GM12878 (cell line): ENCODE measurements around the gene SLC25A3. TPM values are rescaled to one million over a fixed set of nuclear protein-coding genes. Genes with fewer than 3 reads are reported as not detected.
A peak's percentile ranks its signal among the peaks of the same experiment; 100 is the strongest.

Source experiments
- ATAC-seq: fragments of 200-7000 bp; cut with Tn5 transposase; 3 replicates; pipeline ENCODE4 v1.9.1; 2020; ENCODE audit warnings: mild to moderate bottlenecking, moderate library complexity
- BruUV-seq: library from RNA; stranded (reverse); fragments of 400-500 nt; replicated peaks from 2 replicates; lab custom pipeline; 2021; lab: Mats Ljungman, UMichigan
- CTCF ChIA-PET: fragments of 300-600 bp; sonication (Branson Sonifier 250); formaldehyde crosslinking; extraction: SDS; loops from one replicate; lab custom pipeline; 2021; ENCODE audit warnings: inconsistent platforms; lab: Yijun Ruan, JAX
- POLR2A ChIA-PET: fragments of 350-600 bp; formaldehyde crosslinking; extraction: SDS; loops from one replicate; lab custom pipeline; 2021; ENCODE audit warnings: inconsistent platforms; lab: Charles Lee
- RAD21 ChIA-PET: fragments of 300-600 bp; sonication (Branson Sonifier 250); formaldehyde crosslinking; loops from one replicate; lab custom pipeline; 2023; ENCODE audit warnings: antibody characterized with exemption; ENCODE audit not compliant: unreplicated experiment; lab: Charles Lee
- SMC1A ChIA-PET: fragments of 300-600 bp; sonication (Branson Sonifier 250); formaldehyde crosslinking; loops from one replicate; lab custom pipeline; 2023; ENCODE audit not compliant: unreplicated experiment, uncharacterized antibody; lab: Charles Lee
- DNase-seq: peaks from one replicate; pipeline ENCODE4 v3.0.0-alpha.2; 2011; ENCODE audit warnings: low read depth, low spot score
- FAIRE-seq: peaks from 3 replicates; lab custom pipeline; 2011; peaks lifted over from hg19 to GRCh38; lab: Jason Lieb, UNC
- H2AFZ ChIP-seq: 2 replicates; pipeline ENCODE4 v1.6.0; 2011; ENCODE audit warnings: low read depth, low read length, control low read depth; ENCODE audit not compliant: control insufficient read depth
- H3K27ac ChIP-seq: 2 replicates; pipeline ENCODE4 v1.5.1; 2011; ENCODE audit warnings: control low read depth; ENCODE audit not compliant: control insufficient read depth, insufficient read depth
- H3K27me3 ChIP-seq, 2 experiments: replicated peaks in 1 of 2; 2 replicates each; pipeline versions ENCODE4 v1.6.0 to v1.6.1; 2011; ENCODE audit warnings: low read length in 1 of 2; ENCODE audit not compliant: control insufficient read depth in 2 of 2, insufficient read depth in 2 of 2
- H3K36me3 ChIP-seq, 2 experiments: 2 replicates each; pipeline ENCODE4 v1.5.1; 2011; ENCODE audit warnings: low read length in 1 of 2; ENCODE audit not compliant: control insufficient read depth in 2 of 2, insufficient read depth in 2 of 2
- H3K4me1 ChIP-seq: 2 replicates; pipeline ENCODE4 v1.6.1; 2011; ENCODE audit warnings: mild to moderate bottlenecking, low read length, moderate library complexity, mixed read lengths; ENCODE audit not compliant: control insufficient read depth, insufficient read depth
- H3K4me2 ChIP-seq: 2 replicates; pipeline ENCODE4 v1.6.0; 2011; ENCODE audit warnings: control low read depth; ENCODE audit not compliant: control insufficient read depth, insufficient read depth
- H3K4me3 ChIP-seq: fragments of 200-600 bp; sonication (generic); 2 replicates; pipeline ENCODE4 v1.5.1; 2016
- H3K79me2 ChIP-seq: 2 replicates; pipeline ENCODE4 v1.6.0; 2011; ENCODE audit warnings: low read length; ENCODE audit not compliant: control insufficient read depth, insufficient read depth
- H3K9ac ChIP-seq: 2 replicates; pipeline ENCODE4 v1.8.0; 2011; ENCODE audit warnings: low read length, control low read depth, mixed read lengths; ENCODE audit not compliant: control insufficient read depth, insufficient read depth
- H3K9me3 ChIP-seq: replicated peaks from 3 replicates; pipeline ENCODE4 v1.5.1; 2011; ENCODE audit warnings: mild to moderate bottlenecking, low read length; ENCODE audit not compliant: control insufficient read depth, insufficient read depth
- H4K20me1 ChIP-seq: 2 replicates; pipeline ENCODE4 v1.6.0; 2011; ENCODE audit not compliant: control insufficient read depth, insufficient read depth
- BCL3 ChIP-seq: IDR thresholded peaks from 2 replicates; pipeline ENCODE4 v1.6.1; 2011; ENCODE audit warnings: borderline replicate concordance, low read depth, mild to moderate bottlenecking, moderate library complexity, low read length; ENCODE audit not compliant: insufficient read depth, poor library complexity, severe bottlenecking
- CEBPB ChIP-seq, 2 experiments: fragments of 150-350 bp in 1 of 2; IDR thresholded peaks; 2 replicates each; pipeline ENCODE4 v1.6.1; 2012 to 2014; ENCODE audit warnings: low read depth in 2 of 2, low read length in 2 of 2, borderline replicate concordance in 1 of 2, inconsistent platforms in 1 of 2
- EGR1 ChIP-seq, 2 experiments: IDR thresholded peaks; 1 replicate in 1 of 2; 2 replicates in 1 of 2; pipeline ENCODE4 v1.6.1; 2011 to 2012; ENCODE audit warnings: low read depth in 2 of 2, low read length in 2 of 2, borderline replicate concordance in 1 of 2, mild to moderate bottlenecking in 1 of 2, moderate library complexity in 1 of 2
- ETV6 ChIP-seq, 2 experiments: fragments of 450-650 bp in 1 of 2; IDR thresholded peaks in 1 of 2; conservative IDR thresholded peaks in 1 of 2; 2 replicates each; pipeline ENCODE4 v1.6.1; 2014; ENCODE audit warnings: antibody characterized with exemption in 1 of 2, borderline replicate concordance in 1 of 2, low read depth in 1 of 2, mild to moderate bottlenecking in 1 of 2, moderate library complexity in 1 of 2
- FOXM1 ChIP-seq: IDR thresholded peaks from 2 replicates; pipeline ENCODE4 v1.6.1; 2012; ENCODE audit warnings: low read depth, mild to moderate bottlenecking, inconsistent platforms, low read length, moderate library complexity
- GABPA ChIP-seq: IDR thresholded peaks from 2 replicates; pipeline ENCODE4 v1.6.1; 2014; ENCODE audit warnings: antibody characterized with exemption, low read depth, mild to moderate bottlenecking, inconsistent platforms
- SPI1 ChIP-seq: IDR thresholded peaks from 2 replicates; pipeline ENCODE4 v1.6.1; 2011; ENCODE audit warnings: low read depth, mild to moderate bottlenecking, low read length, moderate library complexity, borderline replicate concordance; ENCODE audit not compliant: insufficient read depth
- in situ Hi-C: fragments of 300-500 bp; cut with MboI; formaldehyde crosslinking; loops from 9 replicates; pipeline ENCODE4 v1.14.3; 2018; ENCODE audit warnings: mixed read lengths
- intact Hi-C: fragments of 100-400 bp; cut with micrococcal nuclease; formaldehyde crosslinking; loops from one replicate; pipeline ENCODE4 v1.14.2; 2022; ENCODE audit not compliant: unreplicated experiment
- polyA plus RNA-seq, 11 experiments: library from polyadenylated mRNA; depleted of rRNA in 4 of 11; unstranded in 6 of 11; stranded (reverse) in 5 of 11; fragments of >200 nt; fragmentation: Nextera tagmentation in 4 of 11; fragmentation: Illumina TruSeq in 1 of 11; extraction: Ambion mirVana in 4 of 11; extraction: Trizol in 1 of 11; gene quantifications; 1 replicate in 1 of 11; 2 replicates in 10 of 11; pipeline versions ENCODE4 v1.2.1 to v1.2.3, GENCODE V29; 2011 to 2016; ENCODE audit warnings: inconsistent platforms in 2 of 11, missing spikeins in 2 of 11, low read depth in 1 of 11
- total RNA-seq, 4 experiments: library from RNA; depleted of rRNA in 3 of 4; stranded (reverse); fragments of >200 nt in 3 of 4; fragmentation: Illumina TruSeq in 1 of 4; extraction: Trizol in 1 of 4; gene quantifications; 2 replicates each; pipeline versions ENCODE4 v1.2.1 to v1.2.3, GENCODE V29; 2013 to 2021

The SLC25A3 gene
- total and polyA plus RNA-seq, 10 of the 15 experiments (the other 5 are each of a cell fraction or from before 2014, with no cell fraction given), result 314 to 700 (median 589) TPM

GRCh38 chr12:98593351-98594049 lies at the start of gene SLC25A3 (continued):
- TF ChIP-seq BCL3 (no peak), FOXM1 (no peak), ETV6 (conservative IDR thresholded peaks at IDR 0.05 in 1 of 2, IDR thresholded peaks at IDR 0.05 in 1 of 2; ENCODE audit: borderline replicate concordance in 1 of 2, low read depth in 1 of 2) (no peak), GABPA (peak; percentile 61; the same call in 1 of the 2 replicates), CEBPB (IDR thresholded peaks at IDR 0.05; ENCODE audit: borderline replicate concordance in 1 of 2, low read depth in 2 of 2, low read length in 2 of 2) (no peak)

GRCh38 chr12:98543701-98544100 lies 49.8 kb upstream of the SLC25A3 start:
- POLR2A ChIA-PET, result interaction anchor here (0.9 to 1.2 kb wide), 2 partner anchors 10 to 22 kb away, joined by 3 read pairs; no protein-coding TSS in a partner anchor

More at GRCh38 chr12:98543701-98544100, 49.8 kb upstream of the SLC25A3 start:
- DNase-seq (no peak), FAIRE-seq (no peak), ATAC-seq (peak; percentile 43; the same call in 1 of the 3 replicates)
- BruUV-seq, result no TSS peak
- H2AFZ ChIP-seq, result no peak overlapping the region
- no peaks in the 10 kb centered on the region for H3K27me3 ChIP-seq
- ChIA-PET RAD21 (interaction anchor here (1.2 to 1.5 kb wide), 3 partner anchors 11 to 108 kb away, joined by 3 to 6 read pairs (median 4); no protein-coding TSS in a partner anchor), SMC1A (interaction anchor here (0.8 to 1.4 kb wide), 9 partner anchors 9 to 122 kb away, joined by 3 to 6 read pairs (median 3); no protein-coding TSS in a partner anchor), CTCF (interaction anchor here (0.7 to 2.2 kb wide), 8 partner anchors 10 to 125 kb away, joined by 3 to 11 read pairs (median 4); no protein-coding TSS in a partner anchor)
- H3K9ac ChIP-seq, result no peak overlapping the region
- H3K4me3 ChIP-seq, result no peak overlapping the region
- H3K4me2 ChIP-seq, result no peak overlapping the region
- H3K27ac ChIP-seq, result no peak overlapping the region
- peaks cover 8% of the 10 kb centered on the region for H3K79me2 ChIP-seq
- no peaks in the 10 kb centered on the region for H3K9me3 ChIP-seq
- TF ChIP-seq SPI1 (peak; percentile 37; the same call in 1 of the 2 replicates), EGR1 (IDR thresholded peaks at IDR 0.05; ENCODE audit: borderline replicate concordance in 1 of 2, low read depth in 2 of 2, low read length in 2 of 2) (no peak)
- in situ Hi-C loops (no loop called here), intact Hi-C loops (no loop called here)
- no peaks in the 10 kb centered on the region for H3K4me1 ChIP-seq
- no peaks in the 10 kb centered on the region for H4K20me1 ChIP-seq
- peaks cover 3 to 22% of the 10 kb centered on the region in 2 experiments for H3K36me3 ChIP-seq
